Peyer's patch (tissue), 4 donors: ENCODE results near the gene PPWD1.

Experiments used
- POLR2A ChIP-seq, 2 donors: fragments of 450-650 bp; IDR thresholded peaks; one replicate each; pipeline ENCODE4 v1.5.1; 2017; ENCODE audit warnings: antibody characterized with exemption in 2 of 2, mild to moderate bottlenecking in 2 of 2, moderate library complexity in 2 of 2
- TF ChIP-seq, protein P1 (sequence below), 6 experiments: fragments of 450-650 bp in 4 of 6; fragments of 200-600 bp in 2 of 6; sonication (generic) in 1 of 6; IDR thresholded peaks; one replicate each; pipeline ENCODE4 v1.5.1; 2017 to 2019; ENCODE audit warnings: antibody characterized with exemption in 6 of 6, mild to moderate bottlenecking in 3 of 6, moderate library complexity in 1 of 6

DNA sequence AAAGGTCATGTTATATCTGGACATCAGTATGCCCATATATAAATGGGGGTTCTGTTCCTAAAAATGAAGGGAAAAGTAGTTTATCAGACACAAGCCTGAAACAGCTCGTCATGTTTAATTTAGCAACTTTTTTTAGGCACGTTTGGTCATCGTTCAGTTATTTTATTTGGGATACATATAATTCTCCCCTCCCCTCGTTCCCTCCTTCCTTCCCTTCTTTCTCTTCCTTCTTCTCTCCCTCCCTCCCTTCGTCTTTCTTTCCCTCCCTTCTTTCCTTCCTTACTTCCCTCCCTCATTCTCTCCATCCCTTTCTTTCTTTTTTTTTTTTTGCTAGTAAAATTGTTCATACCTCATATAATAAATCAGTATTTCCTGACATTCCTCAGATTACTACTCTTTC lies 3.4 kb downstream of the PPWD1 start:
- TF ChIP-seq, protein P1, sequence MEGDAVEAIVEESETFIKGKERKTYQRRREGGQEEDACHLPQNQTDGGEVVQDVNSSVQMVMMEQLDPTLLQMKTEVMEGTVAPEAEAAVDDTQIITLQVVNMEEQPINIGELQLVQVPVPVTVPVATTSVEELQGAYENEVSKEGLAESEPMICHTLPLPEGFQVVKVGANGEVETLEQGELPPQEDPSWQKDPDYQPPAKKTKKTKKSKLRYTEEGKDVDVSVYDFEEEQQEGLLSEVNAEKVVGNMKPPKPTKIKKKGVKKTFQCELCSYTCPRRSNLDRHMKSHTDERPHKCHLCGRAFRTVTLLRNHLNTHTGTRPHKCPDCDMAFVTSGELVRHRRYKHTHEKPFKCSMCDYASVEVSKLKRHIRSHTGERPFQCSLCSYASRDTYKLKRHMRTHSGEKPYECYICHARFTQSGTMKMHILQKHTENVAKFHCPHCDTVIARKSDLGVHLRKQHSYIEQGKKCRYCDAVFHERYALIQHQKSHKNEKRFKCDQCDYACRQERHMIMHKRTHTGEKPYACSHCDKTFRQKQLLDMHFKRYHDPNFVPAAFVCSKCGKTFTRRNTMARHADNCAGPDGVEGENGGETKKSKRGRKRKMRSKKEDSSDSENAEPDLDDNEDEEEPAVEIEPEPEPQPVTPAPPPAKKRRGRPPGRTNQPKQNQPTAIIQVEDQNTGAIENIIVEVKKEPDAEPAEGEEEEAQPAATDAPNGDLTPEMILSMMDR (IDR thresholded peaks at IDR 0.05): no peak
- no peak for TF ChIP-seq POLR2A (IDR thresholded peaks at IDR 0.05)
